Measurements from ENCODE around the gene DDT. TPM values are rescaled to one million over a fixed set of nuclear protein-coding genes. Genes with fewer than 3 reads are reported as not detected.
"Not testable (repeated sequence)": the region's sequence is repeated elsewhere in the genome, so short reads cannot be mapped to it uniquely, and the experiment has no call there.

DDT gene
- total RNA-seq, 1 experiment from 2014 or later: 42.0 TPM

DNA sequence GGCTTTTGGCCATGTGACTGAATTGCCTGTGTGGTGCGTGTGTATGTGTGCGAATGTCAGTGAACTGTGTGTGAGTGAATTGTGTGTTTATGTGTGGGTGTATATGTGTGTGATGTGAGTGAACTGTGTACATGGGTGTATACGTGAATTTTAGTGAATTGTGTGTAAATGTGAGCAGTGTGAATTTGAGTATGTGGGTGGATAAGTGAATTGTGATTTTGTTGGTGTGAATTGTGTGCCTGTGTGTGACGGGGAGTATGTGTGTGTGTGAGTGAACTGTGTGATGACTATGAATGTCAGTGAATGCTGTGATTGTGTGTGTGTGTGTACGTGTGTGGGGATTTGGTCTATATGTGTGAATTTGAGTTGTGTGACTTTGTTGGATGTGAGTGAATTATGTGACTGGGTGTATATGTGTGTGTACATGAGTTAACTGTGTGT, 4.0 kb downstream of the DDT start:
- H3K4me1 ChIP-seq (replicated peaks; ENCODE audit: insufficient read depth): no peaks in the 10 kb centered on the region
- BruUV-seq (replicated peaks): no TSS peak
- no peak for DNase-seq
- H3K9me2 ChIP-seq (ENCODE audit: insufficient read depth): no peaks in the 10 kb centered on the region
- POLR2A ChIA-PET (ENCODE audit: unreplicated experiment): no interaction called here
- H3K79me2 ChIP-seq (ENCODE audit: low read depth): peaks cover 7% of the 10 kb centered on the region; the same call in 1 of the 2 replicates
- no peaks in the 10 kb centered on the region; the same call in 1 of the 2 replicates for H4K20me1 ChIP-seq (ENCODE audit: insufficient read depth)
- no peaks in the 10 kb centered on the region for H3K27me3 ChIP-seq (ENCODE audit: insufficient read depth, low read depth)
- H3K4me2 ChIP-seq: no peak overlapping the region
- peaks cover 3% of the 10 kb centered on the region; the same call in 1 of the 2 replicates for H3F3A ChIP-seq (ENCODE audit: insufficient read depth, low read depth)
- H3K36me3 ChIP-seq (ENCODE audit: low read depth): 0 out of 2 replicates have a peak, but pooled peaks cover 6% of the 10 kb centered on the region
- intact Hi-C loops (cut with micrococcal nuclease; ENCODE audit: unreplicated experiment): no loop called here
- CTCF ChIA-PET: no interaction called here
- TF ChIP-seq CTCF (conservative IDR thresholded peaks at IDR 0.05) (no peak), EZH2 (IDR thresholded peaks at IDR 0.05; ENCODE audit: low read depth) (no peak)
- H3K27ac ChIP-seq: no peak overlapping the region
- H3K9me3 ChIP-seq (ENCODE audit: insufficient read depth, low read depth): no peaks in the 10 kb centered on the region
- no peak overlapping the region for H3K4me3 ChIP-seq
- H2AFZ ChIP-seq: no peak overlapping the region

DNA sequence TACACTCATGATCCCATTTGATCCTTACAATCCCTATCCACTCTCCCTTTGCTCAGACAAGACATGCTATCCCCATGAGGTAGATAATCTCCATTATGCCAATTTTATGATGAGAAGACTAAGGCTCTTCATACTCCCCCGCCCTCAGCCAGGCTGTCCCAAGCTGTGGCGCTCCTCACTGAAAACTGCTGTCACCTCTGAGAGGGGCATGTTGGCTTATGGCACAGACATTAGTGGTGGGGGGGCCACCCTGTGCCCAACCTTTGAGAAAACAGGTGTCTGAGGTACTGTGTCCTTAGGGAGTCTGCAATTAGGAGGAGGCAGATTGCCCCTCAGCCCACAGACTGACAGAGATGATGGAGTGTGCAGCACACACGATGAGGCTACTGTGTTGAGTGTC, 5.2 kb downstream of the DDT start:
- H3K9me3 ChIP-seq (ENCODE audit: insufficient read depth, low read depth): no peaks in the 10 kb centered on the region
- peaks cover 3% of the 10 kb centered on the region; the same call in 1 of the 2 replicates for H3F3A ChIP-seq (ENCODE audit: insufficient read depth, low read depth)
- no peak overlapping the region for H3K4me3 ChIP-seq
- no peaks in the 10 kb centered on the region for H3K4me1 ChIP-seq (replicated peaks; ENCODE audit: insufficient read depth)
- H2AFZ ChIP-seq: no peak overlapping the region
- no peak overlapping the region for H3K4me2 ChIP-seq
- no peak overlapping the region for H3K27ac ChIP-seq
- intact Hi-C loops (cut with micrococcal nuclease; ENCODE audit: unreplicated experiment): no loop called here
- TF ChIP-seq CTCF (conservative IDR thresholded peaks at IDR 0.05) (no peak), EZH2 (IDR thresholded peaks at IDR 0.05; ENCODE audit: low read depth) (no peak)
- POLR2A ChIA-PET (ENCODE audit: unreplicated experiment): no interaction called here
- H3K36me3 ChIP-seq (ENCODE audit: low read depth): 0 out of 2 replicates have a peak, but pooled peaks cover 6% of the 10 kb centered on the region
- no peaks in the 10 kb centered on the region; the same call in 1 of the 2 replicates for H4K20me1 ChIP-seq (ENCODE audit: insufficient read depth)
- no TSS peak for BruUV-seq (replicated peaks)
- DNase-seq: no peak
- no peaks in the 10 kb centered on the region for H3K9me2 ChIP-seq (ENCODE audit: insufficient read depth)
- no peaks in the 10 kb centered on the region for H3K27me3 ChIP-seq (ENCODE audit: insufficient read depth, low read depth)
- peaks cover 7% of the 10 kb centered on the region; the same call in 1 of the 2 replicates for H3K79me2 ChIP-seq (ENCODE audit: low read depth)
- CTCF ChIA-PET: no interaction called here

DNA sequence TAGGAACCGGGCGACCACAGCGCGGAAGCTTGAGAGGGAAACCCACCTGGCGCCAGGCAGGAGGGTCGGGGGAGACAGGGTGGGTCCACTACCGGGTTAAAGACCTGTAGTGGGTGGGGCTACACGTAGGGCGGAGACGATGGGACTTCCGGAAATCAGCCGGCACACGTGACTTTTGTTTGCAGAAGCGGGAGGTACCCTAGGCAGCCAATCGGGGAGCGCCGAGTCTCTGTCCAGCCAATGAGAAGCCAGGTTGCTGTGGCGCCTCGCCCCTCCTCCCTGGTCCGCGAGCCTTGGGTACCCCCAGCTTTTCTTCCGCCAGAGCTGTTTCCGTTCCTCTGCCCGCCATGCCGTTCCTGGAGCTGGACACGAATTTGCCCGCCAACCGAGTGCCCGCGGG, 7.7 kb downstream of the DDT start, which contains the start of gene DDTL:
Gene DDTL, plus strand, starts transcription at position 321 of the 400 bp plus-strand sequence. Its CDS starts 27 bp downstream, at position 348.
- H3K4me2 ChIP-seq; H3K27me3 ChIP-seq (ENCODE audit: insufficient read depth, low read depth); H3K79me2 ChIP-seq (ENCODE audit: low read depth); H3K9me3 ChIP-seq (ENCODE audit: insufficient read depth, low read depth); CTCF ChIA-PET; H3K4me3 ChIP-seq; BruUV-seq (replicated peaks); intact Hi-C loops (cut with micrococcal nuclease; ENCODE audit: unreplicated experiment); H3K36me3 ChIP-seq (ENCODE audit: low read depth); H3K27ac ChIP-seq; DNase-seq; H3K4me1 ChIP-seq (replicated peaks; ENCODE audit: insufficient read depth); H2AFZ ChIP-seq; H3K9me2 ChIP-seq (ENCODE audit: insufficient read depth); H4K20me1 ChIP-seq (ENCODE audit: insufficient read depth); H3F3A ChIP-seq (ENCODE audit: insufficient read depth, low read depth); POLR2A ChIA-PET (ENCODE audit: unreplicated experiment): not testable (repeated sequence)

DNA sequence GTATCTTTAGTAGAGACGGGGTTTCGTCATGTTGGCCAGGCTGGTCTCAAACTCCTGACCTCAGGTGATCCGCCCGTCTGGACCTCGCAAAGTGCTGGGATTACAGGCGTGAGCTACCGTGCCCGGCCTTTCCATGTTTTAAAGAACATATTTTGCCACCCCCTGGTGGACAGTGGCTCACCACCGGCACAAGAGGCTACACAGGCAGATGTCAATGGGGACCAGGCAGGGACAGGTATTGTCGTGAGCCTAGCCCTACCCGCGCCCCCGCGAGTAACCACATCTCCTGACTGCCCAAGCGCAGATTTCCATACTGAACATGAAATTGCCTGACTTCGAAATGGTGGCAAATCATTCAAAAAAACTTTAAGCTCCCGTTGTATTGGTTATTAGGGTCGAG, 8.1 kb downstream of the DDT start:
- H3K4me3 ChIP-seq; H3F3A ChIP-seq (ENCODE audit: insufficient read depth, low read depth); CTCF ChIA-PET; H4K20me1 ChIP-seq (ENCODE audit: insufficient read depth); H3K4me2 ChIP-seq; H3K27me3 ChIP-seq (ENCODE audit: insufficient read depth, low read depth); intact Hi-C loops (cut with micrococcal nuclease; ENCODE audit: unreplicated experiment); H3K27ac ChIP-seq; H3K9me3 ChIP-seq (ENCODE audit: insufficient read depth, low read depth); DNase-seq; H3K79me2 ChIP-seq (ENCODE audit: low read depth); H3K4me1 ChIP-seq (replicated peaks; ENCODE audit: insufficient read depth); H3K36me3 ChIP-seq (ENCODE audit: low read depth); H3K9me2 ChIP-seq (ENCODE audit: insufficient read depth); POLR2A ChIA-PET (ENCODE audit: unreplicated experiment); H2AFZ ChIP-seq; BruUV-seq (replicated peaks): not testable (repeated sequence)

DNA sequence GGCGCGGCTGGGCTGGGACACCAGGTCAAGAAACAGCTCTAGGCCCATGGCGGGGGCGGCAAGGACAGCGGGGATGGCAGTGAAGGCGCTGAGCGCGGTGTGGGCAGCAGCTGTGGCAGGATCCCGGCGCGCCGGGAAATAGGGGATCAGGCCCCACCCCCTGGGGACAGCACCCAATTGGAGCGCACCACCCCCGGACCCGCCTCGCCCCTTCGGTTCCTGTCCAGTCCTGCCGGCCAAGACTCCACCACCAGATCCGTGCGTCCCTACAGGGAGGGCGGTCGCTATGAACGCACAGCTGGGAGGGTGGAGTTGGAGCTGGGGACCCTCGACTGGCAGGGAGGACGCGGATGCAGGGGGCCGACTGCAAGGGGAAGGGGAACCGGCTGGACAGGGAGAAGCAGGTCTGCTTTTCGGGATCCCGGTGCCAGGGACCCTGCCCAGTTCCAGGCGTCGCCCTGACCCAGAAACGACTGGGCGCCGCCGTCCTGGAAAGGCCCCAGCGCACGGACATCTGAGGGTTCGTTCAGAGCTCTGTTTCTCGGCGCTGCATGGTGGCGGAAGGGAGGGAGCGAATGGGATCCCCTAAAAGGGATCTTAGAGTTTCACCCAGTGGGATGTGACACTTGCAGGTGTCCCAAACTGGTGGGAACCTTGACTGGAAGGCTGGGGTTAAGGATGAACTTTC, 13.0 kb downstream of the DDT start, which contains the start of gene GSTT2B:
Gene GSTT2B, minus strand, starts transcription at position 112 of the 688 bp plus-strand sequence. Its CDS starts 64 bp downstream, at position 48.
- BruUV-seq (replicated peaks); H2AFZ ChIP-seq; H3K79me2 ChIP-seq (ENCODE audit: low read depth); H4K20me1 ChIP-seq (ENCODE audit: insufficient read depth); H3K27me3 ChIP-seq (ENCODE audit: insufficient read depth, low read depth); intact Hi-C loops (cut with micrococcal nuclease; ENCODE audit: unreplicated experiment); H3K36me3 ChIP-seq (ENCODE audit: low read depth); POLR2A ChIA-PET (ENCODE audit: unreplicated experiment); H3K4me1 ChIP-seq (replicated peaks; ENCODE audit: insufficient read depth); CTCF ChIA-PET; H3K27ac ChIP-seq; H3K4me3 ChIP-seq; H3F3A ChIP-seq (ENCODE audit: insufficient read depth, low read depth); DNase-seq; H3K4me2 ChIP-seq; H3K9me2 ChIP-seq (ENCODE audit: insufficient read depth); H3K9me3 ChIP-seq (ENCODE audit: insufficient read depth, low read depth): not testable (repeated sequence)

GRCh38 chr22:23956301-23956900, 17.8 kb downstream of the DDT start:
- BruUV-seq (replicated peaks); H3K9me2 ChIP-seq (ENCODE audit: insufficient read depth); H4K20me1 ChIP-seq (ENCODE audit: insufficient read depth); CTCF ChIA-PET; H3K4me3 ChIP-seq; H3K9me3 ChIP-seq (ENCODE audit: insufficient read depth, low read depth); H2AFZ ChIP-seq; intact Hi-C loops (cut with micrococcal nuclease; ENCODE audit: unreplicated experiment); H3K27me3 ChIP-seq (ENCODE audit: insufficient read depth, low read depth); DNase-seq; H3K36me3 ChIP-seq (ENCODE audit: low read depth); H3K4me1 ChIP-seq (replicated peaks; ENCODE audit: insufficient read depth); H3F3A ChIP-seq (ENCODE audit: insufficient read depth, low read depth); H3K4me2 ChIP-seq; H3K79me2 ChIP-seq (ENCODE audit: low read depth); POLR2A ChIA-PET (ENCODE audit: unreplicated experiment); H3K27ac ChIP-seq: not testable (repeated sequence)

Measured in PC-9 (cell line).